Islet of Langerhans (tissue), 1 donor: Measurements from ENCODE around the gene ARHGAP10.

Experiments used
- FAIRE-seq: peaks from one replicate; lab custom pipeline; 2011; peaks lifted over from hg19 to GRCh38; lab: Jason Lieb, UNC

The ARHGAP10 gene

GRCh38 chr4:147828331-147828905 lies 96.5 kb downstream of the ARHGAP10 start:
- FAIRE-seq = no peak

- FAIRE-seq = no peak
These were observed 97.7 kb downstream of the ARHGAP10 start for GRCh38 chr4:147829401-147830101.

DNA sequence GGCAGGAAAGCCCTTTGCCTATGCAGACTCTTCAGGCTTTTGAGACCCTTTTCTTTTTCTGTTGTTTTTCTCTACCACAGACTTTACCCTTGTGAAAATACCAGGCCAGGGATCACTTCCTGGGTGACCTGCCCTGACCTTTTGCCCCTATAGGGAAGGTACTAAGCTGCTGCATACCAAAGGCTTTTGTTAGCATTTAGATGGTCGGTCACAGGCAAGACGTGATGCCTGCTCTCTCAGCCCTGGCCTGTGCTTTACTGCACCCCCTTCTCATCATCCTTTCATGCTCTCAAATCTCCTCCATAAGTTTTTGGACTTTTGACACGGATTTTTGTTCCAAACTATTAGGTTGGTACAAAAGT lies 98.2 kb downstream of the ARHGAP10 start:
- no peak for FAIRE-seq

- FAIRE-seq = no peak
These were observed 99.1 kb downstream of the ARHGAP10 start for GRCh38 chr4:147830987-147831386.

GRCh38 chr4:147831551-147832171 lies 99.8 kb downstream of the ARHGAP10 start:
- FAIRE-seq = peak; percentile 43

DNA sequence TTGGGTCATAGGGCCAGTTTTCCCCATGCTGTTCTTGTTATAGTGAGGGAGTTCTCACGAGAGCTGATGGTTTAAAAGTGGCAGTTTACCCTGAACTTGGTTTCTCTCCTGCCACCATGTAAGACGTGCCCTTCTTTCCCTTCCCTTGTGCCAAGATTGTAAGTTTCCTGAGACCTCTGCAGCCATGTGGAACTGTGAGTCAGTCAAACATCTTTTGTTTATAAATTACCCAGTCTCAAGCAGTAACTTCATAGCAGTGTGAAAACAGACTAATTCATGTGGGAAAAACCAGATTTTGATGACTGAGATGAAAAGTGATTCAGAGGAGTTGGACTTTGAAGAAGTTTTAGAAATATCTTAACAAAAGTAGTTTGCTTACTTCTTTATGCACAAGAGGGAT lies 101.4 kb downstream of the ARHGAP10 start:
- FAIRE-seq = no peak

- no peak for FAIRE-seq
These were observed 101.9 kb downstream of the ARHGAP10 start for GRCh38 chr4:147833741-147834140.

GRCh38 chr4:147834480-147834879 lies 102.6 kb downstream of the ARHGAP10 start:
- no peak for FAIRE-seq

GRCh38 chr4:147836807-147837206 lies 104.9 kb downstream of the ARHGAP10 start:
- no peak for FAIRE-seq

- FAIRE-seq = no peak
These were observed 105.5 kb downstream of the ARHGAP10 start for GRCh38 chr4:147837435-147837834.

DNA sequence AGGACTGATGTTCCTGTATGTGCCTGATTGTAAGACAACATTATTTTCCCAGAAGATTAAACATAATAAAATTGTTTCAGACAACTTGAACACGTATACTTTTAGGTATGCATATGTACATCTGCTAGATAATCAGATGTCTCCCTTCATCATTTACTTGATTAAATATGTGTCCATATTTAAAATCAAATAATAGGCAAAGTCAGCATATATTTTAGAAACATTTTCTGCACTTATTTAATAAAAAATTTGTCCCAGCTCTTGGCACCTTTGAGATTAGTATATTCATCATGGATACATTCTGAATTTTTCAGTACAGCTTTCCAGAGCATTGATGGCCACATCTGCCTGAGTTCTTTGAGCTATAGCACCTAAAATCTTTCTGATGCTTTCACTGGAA lies 106.0 kb downstream of the ARHGAP10 start:
- no peak for FAIRE-seq

DNA sequence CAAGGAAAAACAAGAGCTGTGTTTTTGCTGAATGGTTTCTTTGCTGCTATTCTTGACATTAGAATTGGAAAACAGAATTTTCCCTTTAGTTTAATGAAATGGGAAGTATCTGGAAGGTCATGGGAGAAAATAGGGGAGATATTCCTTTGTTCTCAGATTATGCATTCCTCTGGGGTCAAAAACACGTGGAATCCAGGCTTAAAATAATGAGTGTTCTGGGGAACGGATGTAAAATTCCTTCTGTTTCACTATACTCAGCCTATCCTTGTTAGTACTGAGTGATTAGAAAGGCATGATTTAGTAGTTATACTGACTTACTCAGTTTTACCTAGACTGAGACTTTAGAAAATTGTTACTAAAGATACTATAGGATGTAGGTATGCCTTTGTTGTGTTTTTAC lies 107.3 kb downstream of the ARHGAP10 start:
- FAIRE-seq = no peak

GRCh38 chr4:147839663-147840062 lies 107.8 kb downstream of the ARHGAP10 start:
- FAIRE-seq = no peak

- FAIRE-seq = no peak
These were observed 109.2 kb downstream of the ARHGAP10 start for GRCh38 chr4:147840838-147841738.

GRCh38 chr4:147842573-147842972 lies 110.7 kb downstream of the ARHGAP10 start:
- FAIRE-seq = no peak

DNA sequence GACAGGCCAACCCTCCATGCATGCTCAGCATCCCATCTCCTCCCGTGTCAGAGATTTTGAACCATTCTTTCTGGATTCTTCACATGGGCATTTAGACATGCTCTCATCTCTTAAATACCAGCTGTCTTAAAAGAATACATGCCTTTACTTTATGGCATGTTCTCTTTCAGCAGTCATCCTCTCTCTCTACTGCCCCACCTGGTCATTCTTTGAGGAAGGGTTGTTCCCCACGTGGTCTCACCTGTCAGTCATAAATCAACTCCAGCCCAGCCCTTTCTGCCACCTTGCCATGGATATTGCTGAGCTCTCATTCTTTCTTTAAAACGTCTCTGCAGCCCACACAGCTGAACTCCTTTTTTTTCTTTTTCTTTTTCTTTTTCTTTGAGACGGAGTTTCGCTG lies 111.3 kb downstream of the ARHGAP10 start:
- no peak for FAIRE-seq

DNA sequence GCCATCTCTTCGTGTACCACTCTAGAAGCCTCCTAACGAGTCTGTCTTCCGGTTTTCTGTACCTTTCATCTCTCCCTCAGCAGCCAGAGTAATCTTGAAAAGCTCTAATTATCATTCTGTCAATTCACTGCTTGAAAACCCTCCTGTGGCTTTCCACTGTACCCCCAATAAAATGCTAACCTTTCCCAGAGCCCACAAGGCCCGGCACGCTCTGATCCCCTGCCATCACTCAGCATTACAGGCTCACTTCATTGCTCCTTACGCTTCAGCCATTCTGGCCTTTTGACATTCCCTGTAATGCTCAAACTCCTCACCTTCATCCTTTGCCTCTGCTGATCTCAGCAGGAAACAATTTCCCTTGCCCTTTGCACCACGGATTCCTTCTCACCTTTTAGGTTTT lies 112.9 kb downstream of the ARHGAP10 start:
- no peak for FAIRE-seq

GRCh38 chr4:147846318-147847155 lies 114.6 kb downstream of the ARHGAP10 start:
- no peak for FAIRE-seq

DNA sequence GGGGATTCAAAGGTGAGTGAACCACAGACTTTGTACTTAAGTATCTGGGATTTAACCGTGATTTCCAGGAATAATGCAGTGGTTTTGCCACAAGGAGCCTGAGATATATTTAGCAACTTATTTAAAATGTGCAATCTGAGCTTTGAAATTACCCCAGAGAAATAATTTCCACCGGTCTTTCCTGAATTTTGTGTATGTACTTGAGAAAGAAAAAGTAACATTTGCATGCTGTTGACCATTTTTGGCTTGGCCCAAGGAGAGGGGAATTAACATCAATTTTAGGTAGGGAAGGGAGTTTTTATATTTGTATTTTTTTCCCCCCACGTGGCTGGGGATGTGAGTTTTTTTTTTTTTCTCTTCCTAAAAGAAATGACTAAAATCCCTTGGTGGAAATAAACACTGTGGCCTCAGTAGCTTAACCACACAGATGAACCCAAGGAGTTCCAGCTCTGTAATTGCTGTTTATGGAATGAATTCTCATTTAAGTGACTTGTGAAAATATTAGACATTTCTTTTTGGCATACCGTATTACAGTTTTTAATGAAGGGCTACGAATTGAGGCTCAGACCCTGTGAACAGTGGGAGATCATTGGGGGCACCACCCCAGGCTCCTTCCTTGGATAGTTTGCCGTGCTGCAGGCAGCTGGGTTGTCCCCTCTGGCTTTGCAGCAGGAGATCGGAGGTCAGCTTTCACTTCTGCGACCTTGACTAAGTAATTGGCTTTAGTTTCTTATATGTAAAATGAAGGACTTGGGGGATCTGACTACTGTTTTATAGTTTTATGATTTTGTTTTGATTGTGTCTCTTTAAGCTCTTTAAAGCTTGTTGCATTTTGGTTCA lies 116.1 kb downstream of the ARHGAP10 start:
- no peak for FAIRE-seq

- FAIRE-seq = no peak
These were observed 116.7 kb downstream of the ARHGAP10 start for GRCh38 chr4:147848634-147849033.

DNA sequence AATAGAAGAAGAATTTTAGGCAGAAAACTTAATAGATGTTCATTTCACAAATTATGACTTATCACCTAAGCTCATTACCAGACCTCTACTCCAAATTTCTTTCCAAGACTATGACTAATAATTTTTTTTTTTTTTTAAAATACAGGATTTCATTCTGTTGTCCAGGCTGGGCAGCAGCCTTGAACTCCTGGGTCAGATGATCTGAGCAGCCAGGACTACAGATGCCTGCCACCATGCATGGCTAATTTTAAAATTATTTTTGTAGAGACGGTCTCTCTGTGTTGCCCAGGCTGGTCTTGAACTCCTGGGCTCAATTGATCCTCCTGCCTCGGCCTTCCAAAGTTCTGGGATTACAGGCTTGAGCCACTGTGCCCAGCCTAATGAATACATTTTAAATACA lies 119.2 kb downstream of the ARHGAP10 start:
- no peak for FAIRE-seq
